HG02885 (cell line): Measurements from ENCODE around the gene TMEM250.

Experiments used
- ATAC-seq: cut with Tn5 transposase; IDR thresholded peaks from one replicate; pipeline ENCODE4 v1.9.1; 2021; ENCODE audit warnings: mild to moderate bottlenecking; ENCODE audit not compliant: unreplicated experiment, poor library complexity

Gene TMEM250

DNA sequence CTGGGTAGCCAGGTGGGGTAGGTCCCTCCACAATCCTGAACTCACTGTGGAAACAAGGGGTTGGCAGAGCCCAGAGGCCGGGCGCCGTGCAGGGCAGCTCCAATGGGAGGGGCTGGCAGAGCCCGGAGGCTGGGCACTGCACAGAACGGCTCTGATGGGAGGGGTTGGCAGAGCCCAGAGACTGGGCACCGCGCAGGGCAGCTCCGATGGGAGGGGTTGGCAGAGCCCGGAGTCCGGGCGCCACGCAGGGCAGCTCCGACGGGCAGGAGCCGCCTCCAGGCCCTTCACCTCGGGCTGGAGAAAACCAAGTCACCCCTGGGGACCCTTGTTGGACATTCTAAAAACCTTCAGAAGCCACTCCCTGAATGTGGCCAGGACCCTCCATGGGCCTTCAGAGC, 32.9 kb downstream of the TMEM250 start:
- ATAC-seq, result no peak

DNA sequence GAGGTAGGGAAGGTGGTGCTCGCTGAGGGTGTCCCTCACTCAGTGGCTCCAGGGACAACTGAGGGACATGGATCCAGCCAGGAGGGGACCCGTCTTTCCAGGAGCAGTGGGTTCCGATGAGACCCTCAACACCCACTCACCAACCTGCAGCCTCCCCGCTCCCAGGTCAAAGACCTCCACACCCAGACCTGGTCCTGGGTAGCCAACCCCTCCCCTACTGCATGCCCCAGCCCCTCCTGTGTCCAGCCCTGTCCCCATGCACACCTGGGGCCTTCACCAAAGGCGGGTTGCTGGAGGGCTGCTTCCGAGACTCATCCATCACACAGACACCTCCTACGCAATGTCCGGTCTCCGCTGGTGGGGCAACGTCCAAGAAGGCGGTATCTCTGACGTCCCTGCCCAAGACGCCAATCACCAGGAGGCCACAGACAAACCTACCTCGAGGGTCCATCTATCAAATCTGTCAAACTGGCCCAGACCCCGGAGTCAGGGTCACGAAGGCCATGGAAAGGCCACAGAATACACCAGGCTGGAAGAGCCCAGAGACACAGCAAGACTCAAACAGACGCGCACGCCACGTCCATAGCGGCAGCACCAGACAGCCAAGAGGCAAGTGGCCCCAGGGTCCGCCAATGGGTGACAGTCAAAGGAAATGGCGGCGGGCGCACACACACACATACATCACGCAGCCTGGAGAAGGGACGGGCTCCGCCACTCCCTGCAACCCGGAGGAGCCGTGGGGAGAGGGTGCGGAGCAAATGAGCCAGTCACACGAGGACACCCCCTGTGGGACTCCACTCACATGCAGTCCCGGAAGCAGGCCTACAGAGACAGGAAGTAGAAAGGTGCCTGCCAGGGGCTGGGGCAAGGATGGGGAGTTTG, 34.4 kb downstream of the TMEM250 start:
- ATAC-seq, result no peak

DNA sequence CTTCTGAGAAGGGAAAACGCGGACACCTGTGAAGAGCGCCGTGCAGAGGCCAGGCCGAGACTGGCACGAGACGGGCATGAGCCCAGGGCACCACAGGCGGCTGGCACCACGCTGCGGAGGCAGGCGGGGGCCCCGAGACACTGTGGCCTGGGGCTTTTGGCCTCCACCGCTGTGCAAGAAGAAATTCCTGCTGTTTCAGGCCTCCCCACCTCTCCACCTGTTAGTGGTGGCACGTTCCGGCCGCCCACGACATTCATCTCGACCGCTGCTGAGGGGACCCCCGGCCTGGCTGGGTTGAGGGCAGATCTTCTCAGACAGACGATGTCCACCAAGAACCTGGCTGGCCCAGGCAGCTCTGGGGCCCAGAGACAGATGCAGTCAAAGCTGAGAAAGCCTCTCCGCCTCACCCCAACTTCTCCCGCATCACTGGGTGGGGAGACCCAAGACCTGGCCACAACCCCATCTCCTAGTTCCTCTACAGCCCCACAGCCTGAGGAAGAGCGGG, 35.1 kb downstream of the TMEM250 start:
- no peak for ATAC-seq

DNA sequence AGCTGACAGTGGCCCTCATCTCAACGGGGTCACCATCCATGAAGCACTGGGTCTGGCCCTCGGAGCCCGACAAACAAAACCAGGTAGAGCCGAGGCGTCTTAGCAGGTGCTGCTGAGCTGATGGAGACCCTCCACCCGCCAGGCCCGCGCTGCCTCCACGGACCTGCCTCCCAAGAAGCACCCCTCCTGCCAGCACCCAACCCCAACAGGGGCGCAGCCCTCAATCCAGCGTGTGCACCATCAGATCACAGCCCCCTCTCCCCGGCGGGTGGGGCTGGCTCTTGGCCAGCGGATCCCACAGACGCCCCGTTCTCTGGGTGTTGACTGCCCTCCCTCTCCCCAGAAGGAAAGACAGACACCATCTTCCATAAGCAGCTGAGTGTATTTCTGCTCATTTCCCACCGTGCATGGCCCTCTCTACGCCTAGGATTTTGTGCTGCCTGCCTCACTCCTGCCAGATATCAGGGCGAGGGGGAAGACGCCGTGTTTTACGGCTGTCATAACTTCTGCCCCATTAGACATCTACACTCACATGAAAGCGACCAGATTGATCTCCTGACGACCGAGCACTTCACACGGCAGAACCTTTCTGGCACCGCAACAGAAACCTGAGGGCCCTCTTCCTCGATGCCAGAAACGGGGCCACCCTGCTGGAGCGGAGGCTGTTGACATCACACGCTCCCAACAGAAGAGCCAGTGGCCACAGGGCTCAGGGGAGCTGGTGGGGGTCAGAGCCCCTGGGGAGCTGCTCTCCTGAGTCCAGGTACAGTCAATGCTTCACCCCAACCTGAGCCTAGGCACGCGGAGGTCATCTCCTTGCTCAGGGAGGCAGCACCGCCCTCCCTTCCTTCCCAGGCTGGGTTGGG, 35.9 kb downstream of the TMEM250 start:
- ATAC-seq, result no peak

DNA sequence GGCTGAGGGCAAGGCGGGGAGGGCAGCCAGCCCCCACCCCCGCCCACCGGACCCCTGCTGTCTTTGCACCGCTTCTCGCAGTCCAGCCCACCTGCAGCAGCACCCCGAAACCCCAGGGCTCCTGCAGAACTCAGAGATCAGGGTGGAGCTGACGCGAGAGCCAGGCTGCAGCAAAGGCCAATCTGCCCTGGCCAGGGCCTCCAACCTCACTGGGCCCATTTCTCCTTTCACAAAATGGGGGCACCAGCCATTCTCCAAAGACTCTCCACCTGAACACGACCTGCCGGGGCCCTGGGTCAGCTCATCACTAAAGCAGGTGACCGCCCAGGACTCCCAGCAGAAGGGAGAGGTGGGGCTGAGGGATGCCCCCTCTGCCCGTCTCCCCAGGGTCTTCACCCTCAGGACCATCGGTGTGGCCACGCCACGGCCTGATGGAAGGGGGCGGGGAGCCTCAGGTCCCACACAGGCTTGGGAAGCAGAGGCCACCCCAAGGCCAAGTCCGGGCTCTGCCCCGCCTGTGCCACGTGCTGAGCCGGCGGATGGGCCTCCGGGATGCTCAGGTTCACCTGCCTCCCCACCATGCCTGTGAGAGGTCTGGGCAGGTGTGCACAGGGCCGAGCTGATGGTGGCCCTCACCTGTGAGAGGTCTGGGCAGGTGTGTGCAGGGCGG, 36.7 kb downstream of the TMEM250 start:
- no peak for ATAC-seq

DNA sequence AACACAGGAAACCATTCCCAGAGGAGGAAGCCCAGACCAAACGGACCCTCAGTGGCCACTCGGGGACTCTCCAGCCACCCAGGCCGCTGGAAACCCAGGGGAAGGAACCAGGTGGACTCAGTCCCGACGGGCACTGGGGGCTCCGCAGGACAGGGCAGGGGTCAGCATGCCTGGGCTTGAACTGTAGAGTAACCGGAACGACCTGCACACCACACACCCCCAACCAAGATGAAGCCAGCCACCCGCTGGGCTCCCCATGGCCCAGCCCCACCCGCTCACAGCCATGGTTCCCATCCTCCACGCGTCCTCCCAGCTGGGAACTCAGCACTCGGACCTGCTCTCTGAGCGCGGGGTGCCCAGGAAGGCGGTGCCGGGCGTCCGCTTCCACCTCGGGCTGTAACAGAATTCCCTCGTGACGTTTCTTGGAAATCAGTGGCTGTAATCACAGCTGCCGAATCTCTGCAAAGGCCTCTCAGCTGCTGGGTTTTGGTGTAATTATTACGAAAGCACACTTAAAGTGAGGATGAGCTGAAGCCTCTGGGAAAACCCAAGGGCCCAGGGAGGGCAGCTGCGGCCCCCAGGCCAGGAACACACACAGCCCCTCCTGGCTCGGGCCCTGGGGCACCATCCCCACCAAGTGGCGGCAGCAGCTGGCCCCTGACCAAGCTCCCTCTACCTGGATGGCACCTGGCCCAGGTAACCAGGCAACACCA, 37.4 kb downstream of the TMEM250 start:
- ATAC-seq, result no peak

DNA sequence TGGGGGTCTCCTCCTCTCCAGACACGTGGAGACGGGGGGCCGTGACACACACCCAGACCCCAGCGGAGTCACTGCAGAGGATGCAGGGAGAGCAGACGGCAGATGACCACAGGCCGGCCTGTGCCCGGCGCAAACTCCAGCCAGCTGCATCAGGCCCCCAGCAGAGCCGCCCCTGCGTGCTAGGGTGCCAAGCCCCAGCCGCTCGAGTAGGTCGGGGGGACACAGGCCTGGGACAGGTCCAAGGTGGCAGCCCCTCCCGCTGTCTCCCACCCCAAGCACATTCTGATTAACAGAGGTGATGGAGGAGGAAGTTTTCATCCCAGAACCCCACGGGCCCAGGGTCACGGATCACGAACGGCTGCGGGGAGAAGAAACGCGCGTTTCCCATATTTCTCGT, 38.0 kb downstream of the TMEM250 start:
- ATAC-seq, result no peak

DNA sequence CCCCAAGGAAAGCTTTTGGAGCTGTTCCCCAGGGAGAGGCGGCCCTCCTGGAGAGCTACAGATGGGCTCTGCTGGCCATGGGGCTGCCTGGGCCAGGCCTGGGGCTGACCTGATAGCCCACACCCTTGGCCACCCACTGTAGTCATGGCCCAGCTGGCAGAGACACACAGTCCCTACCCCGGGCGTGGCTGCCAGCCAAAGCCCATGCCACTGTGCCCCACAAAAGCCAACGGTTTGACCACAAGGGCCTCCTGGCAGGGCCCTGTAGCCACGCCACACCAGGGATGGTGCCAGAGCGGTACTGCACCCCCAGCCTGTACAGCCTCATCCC, 38.8 kb downstream of the TMEM250 start:
- no peak for ATAC-seq

DNA sequence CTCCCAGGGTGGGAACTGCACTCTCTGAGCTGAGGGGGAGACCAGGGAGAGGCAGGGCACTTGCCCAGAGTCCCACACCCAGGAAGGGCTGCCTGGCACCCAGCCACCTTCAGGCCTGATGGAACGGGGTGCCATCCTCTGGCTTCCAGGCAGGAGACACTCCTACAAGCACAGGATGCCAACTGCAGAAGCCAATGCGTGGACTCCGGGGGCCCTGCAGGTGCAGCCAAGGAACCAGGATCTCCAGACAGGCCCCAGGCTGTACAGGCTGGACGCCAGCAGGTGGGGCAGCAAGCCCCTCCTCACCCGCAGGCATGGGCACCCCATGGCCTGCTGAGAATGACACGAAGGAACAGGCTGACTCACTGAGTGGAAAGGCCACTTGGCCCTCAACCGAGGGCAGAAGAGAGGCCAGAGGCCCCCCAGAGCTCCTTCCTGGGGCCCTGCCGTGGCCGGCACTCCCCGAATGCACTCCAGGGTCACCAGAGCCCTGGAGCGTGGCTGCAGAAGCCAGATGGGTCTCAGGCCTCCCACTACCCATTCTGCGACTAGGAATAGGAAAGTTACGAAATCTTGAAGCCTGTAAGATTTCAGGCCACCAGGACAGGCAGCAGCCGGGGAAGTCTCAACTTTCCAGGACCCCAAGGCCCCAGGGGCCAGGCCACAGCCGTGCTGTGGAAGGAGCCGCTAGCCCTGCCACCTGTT, 39.3 kb downstream of the TMEM250 start:
- no peak for ATAC-seq

DNA sequence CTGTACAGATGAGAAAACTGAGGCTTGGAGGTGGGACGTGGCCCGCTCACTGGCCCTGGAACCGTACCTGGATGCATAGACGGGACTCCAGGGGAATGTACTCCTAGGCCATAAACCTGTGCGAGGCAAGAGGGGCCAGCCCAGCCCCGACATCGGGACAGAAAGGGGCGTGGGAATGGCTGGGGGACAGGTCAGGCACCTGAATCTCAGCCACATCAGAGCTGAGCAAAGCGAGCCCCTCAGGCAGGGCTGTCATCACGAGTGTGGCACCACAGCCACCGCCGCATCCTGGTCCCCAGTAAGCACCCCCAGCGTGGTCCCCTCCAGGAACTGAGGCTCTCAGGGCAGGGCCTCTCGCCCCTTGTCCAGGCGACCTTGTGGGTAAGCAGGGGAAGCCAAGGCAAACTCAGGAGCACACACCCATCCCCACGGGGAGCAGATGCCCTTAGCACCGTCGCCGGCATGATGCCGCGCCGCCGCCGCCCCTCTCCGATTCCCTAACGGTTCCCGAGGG, 40.1 kb downstream of the TMEM250 start:
- ATAC-seq, result no peak

DNA sequence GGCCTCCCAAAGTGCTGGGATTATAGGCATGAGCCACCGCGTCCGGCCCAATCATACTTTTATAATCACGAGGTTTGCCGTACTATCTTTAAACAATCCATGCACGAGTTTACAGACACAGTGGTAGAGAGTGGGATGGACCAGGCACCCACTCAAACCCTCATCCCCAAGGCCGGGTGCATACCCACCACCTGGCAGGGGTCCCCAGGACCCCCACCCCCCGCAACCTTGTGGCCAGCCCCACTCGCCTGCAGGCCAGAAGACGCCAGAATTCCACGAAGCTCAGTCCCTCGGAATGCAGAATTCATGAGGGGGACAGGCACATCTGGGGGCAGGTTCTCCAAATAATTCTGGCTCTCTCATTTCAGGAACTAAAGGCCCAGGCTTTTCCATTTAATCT, 40.7 kb downstream of the TMEM250 start:
- no peak for ATAC-seq

DNA sequence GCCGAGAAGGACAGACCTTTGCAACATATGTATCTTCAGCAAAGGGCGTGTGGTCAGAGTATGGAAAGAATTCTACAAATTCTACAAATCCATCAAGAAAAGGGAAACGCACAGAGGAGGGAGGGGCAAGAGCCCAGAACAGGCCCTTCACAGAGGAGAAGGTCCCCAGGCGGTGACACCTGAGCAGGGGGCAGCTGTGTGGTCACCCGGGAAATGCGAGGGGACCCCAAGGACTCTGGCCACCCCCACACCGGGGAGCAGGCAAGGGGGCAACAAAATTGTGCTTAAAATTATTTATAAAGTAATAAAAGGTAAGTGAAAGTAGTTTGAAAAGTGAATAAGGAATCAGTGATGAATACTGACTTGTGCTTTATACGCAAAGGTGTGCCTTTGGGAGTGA, 41.2 kb downstream of the TMEM250 start:
- no peak for ATAC-seq

DNA sequence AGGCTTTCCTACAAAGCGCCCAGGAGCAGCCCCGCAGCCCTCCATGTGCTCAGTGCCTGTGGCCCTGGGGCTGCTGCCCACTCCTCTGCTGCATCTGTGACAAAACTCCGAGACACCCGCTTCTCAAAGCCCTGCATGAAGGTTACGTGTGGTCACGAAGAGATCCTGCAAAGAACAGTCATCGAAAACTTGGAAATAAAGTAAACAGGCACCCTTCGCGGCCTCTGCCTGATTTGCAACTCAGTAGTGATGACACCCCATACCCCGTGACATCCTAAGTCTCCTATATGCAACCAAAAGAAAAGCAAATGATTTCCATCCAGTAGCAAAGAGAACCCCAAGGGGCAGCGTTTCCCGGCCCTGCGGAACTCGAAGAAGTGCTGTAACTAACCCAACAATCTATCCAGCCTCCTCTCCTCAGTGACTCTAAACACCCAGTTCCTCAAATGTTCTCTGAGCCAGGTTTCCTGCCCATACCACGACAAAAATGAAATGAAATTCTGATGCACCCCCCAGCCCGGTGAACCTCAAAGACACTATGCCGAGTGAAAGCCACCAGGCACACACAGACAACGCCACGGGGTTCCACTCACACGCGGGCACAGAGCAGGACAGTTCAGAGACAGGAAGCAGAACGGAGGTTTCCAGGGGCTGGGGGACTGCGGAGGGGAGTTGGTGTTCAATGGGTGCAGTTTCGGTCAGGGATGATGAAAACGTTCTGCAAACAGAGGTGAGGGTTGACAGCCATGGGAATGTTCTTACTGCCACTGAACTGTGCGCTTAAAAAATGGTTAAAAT, 42.6 kb downstream of the TMEM250 start:
- ATAC-seq, result no peak

DNA sequence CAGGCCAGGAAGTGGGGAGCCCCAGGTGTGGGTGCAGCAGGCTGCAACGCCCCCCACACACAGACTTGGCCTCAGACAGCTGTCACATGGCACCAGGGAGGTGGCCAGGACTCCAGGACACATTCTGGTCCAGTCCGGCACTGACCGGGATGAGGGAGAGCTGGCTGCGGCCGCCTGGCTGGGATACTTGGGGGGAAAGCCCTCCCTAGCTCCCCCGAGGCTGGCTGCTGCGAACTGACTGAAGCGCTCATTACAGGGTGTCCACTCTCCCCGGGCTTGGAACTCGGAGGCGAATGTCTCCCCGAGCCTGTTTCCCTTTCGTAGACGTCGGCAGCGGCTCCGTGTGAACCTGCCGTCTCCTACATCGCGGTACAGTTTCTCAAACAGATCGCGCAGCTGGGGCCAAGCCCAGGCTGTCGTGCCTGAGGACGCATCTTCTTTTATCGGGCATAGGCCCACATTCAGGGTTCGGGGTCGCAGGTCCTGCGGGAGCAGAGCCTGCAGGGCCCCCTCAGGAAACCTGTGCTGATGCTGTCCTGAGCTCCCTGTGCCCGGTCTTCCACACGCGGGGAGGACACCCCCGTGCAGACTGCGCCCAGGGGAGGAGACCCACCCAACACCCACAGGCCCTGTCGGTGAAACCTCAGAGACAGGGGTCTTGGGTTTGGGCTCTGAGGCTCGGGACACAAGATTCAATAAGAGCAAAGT, 43.4 kb downstream of the TMEM250 start:
- ATAC-seq, result no peak

DNA sequence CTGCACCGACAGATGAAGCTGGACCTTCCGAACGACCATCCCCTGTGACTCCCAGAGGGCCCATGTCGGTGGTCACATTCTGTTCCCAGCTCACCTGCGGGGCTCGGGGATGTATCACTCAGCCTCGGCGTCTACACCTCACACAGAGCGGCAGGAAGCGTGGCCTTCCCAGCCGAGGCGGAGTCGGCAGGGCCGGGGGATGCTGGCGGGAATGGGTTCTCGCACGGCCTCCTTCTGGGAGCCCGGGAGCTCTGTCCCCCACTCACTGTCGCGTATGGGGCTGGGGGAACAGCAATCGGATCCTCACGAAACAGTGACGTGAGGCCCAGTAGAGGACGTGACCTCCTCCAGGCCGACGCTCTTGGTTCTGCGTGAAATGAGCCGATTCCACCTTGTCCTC, 44.0 kb downstream of the TMEM250 start:
- ATAC-seq, result no peak
